Loucy (cell line): Measurements from ENCODE around the gene SPAG17.

Source experiments
- EZH2phosphoT487 ChIP-seq: fragments of 200-600 bp; IDR thresholded peaks from 2 replicates; pipeline ENCODE4 v1.6.1; 2018; ENCODE audit warnings: antibody characterized with exemption, mild to moderate bottlenecking, moderate library complexity, borderline replicate concordance
- TF ChIP-seq, protein P1 (sequence below): fragments of 200-600 bp; sonication (generic); conservative IDR thresholded peaks from 2 replicates; pipeline ENCODE4 v1.5.1; 2014; ENCODE audit warnings: mild to moderate bottlenecking, antibody characterized with exemption, low read length

DNA sequence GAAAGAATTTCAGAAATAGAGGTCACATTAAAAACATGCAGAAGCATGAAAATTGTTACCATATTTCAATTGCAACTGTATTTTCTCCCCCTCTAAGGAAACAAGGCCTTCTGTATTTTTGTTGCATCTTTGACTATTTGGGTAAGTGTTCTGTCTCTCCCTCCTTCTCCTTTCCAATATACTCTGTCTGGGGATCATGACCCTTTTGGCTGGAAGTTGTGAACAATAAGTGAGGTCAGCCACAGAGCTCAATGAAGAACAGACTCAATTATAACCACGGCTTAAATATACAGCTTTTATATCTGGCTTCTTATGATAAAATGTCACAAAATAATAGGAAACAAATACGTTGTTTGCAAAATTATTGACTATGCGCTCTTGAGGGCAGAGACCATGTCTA, 47.1 kb downstream of the SPAG17 start:
- TF ChIP-seq, protein P1, sequence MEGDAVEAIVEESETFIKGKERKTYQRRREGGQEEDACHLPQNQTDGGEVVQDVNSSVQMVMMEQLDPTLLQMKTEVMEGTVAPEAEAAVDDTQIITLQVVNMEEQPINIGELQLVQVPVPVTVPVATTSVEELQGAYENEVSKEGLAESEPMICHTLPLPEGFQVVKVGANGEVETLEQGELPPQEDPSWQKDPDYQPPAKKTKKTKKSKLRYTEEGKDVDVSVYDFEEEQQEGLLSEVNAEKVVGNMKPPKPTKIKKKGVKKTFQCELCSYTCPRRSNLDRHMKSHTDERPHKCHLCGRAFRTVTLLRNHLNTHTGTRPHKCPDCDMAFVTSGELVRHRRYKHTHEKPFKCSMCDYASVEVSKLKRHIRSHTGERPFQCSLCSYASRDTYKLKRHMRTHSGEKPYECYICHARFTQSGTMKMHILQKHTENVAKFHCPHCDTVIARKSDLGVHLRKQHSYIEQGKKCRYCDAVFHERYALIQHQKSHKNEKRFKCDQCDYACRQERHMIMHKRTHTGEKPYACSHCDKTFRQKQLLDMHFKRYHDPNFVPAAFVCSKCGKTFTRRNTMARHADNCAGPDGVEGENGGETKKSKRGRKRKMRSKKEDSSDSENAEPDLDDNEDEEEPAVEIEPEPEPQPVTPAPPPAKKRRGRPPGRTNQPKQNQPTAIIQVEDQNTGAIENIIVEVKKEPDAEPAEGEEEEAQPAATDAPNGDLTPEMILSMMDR: no peak
- TF ChIP-seq EZH2phosphoT487: no peak
